ENCODE results near the gene STK4. TPM values are rescaled to one million over a fixed set of nuclear protein-coding genes. Genes with fewer than 3 reads are reported as not detected.
A peak's percentile ranks its signal among the peaks of the same experiment; 100 is the strongest.

STK4 gene
- total and polyA plus RNA-seq, 2 of the 4 experiments (the other 2 are of a cell fraction): 10.2 to 22.2 TPM

GRCh38 chr20:45072066-45072465 is 105.8 kb downstream of the STK4 start:
- Histone ChIP-seq H3K4me2 (ENCODE audit: low read depth, low read length) (no peak overlapping the region), H3K9me3 (ENCODE audit: control insufficient read depth, insufficient read depth, low read length) (no peaks in the 10 kb centered on the region), H3K56ac (ENCODE audit: extremely low read depth, insufficient read depth, low read length) (no peak overlapping the region), H3K4ac (ENCODE audit: low read depth, low read length) (no peak overlapping the region), H2BK5ac (ENCODE audit: low read depth, low read length, poor library complexity, severe bottlenecking) (no peak overlapping the region), H3K14ac (replicated peaks; ENCODE audit: low read depth, low read length) (no peak overlapping the region), H4K20me1 (ENCODE audit: insufficient read depth, low read length) (no peaks in the 10 kb centered on the region), H3K23ac (ENCODE audit: low read depth, low read length) (no peak overlapping the region), H3K18ac (ENCODE audit: low read depth, low read length) (peak overlapping the region; percentile 20; the same call in 1 of the 2 replicates), H2BK120ac (ENCODE audit: low read depth, low read length) (no peak overlapping the region), H3K9ac (ENCODE audit: low read depth, low read length) (no peak overlapping the region), H3K79me1 (ENCODE audit: low read depth in 1 of 2, low read length in 2 of 2) (peaks cover 12% of the 10 kb centered on the region in 2 experiments; a peak in 3 of 4 replicates), H2BK20ac (ENCODE audit: low read depth, low read length) (no peak overlapping the region), H3K4me3 (ENCODE audit: insufficient read depth, low read depth, low read length) (no peak overlapping the region), H2BK15ac (ENCODE audit: low read depth, low read length) (no peak overlapping the region), H3K27ac (ENCODE audit: insufficient read depth, low read length) (no peak overlapping the region), H4K91ac (ENCODE audit: insufficient read depth, low read depth, low read length) (no peak overlapping the region; the same call in 1 of the 2 replicates), H3K27me3 (ENCODE audit: control insufficient read depth, insufficient read depth, low read length) (no peaks in the 10 kb centered on the region), H3K4me1 (ENCODE audit: control insufficient read depth, insufficient read depth, low read length) (peaks cover 14% of the 10 kb centered on the region; the same call in 1 of the 2 replicates), H2AFZ (replicated peaks; ENCODE audit: low read length, poor library complexity) (no peak overlapping the region), H2AK5ac (ENCODE audit: low read depth, low read length) (no peak overlapping the region), H3K9me1 (ENCODE audit: insufficient read depth, low read length) (peaks cover 9% of the 10 kb centered on the region), H3K36me3 (ENCODE audit: control insufficient read depth, insufficient read depth, low read length) (peaks cover 13% of the 10 kb centered on the region), H2AK9ac (replicated peaks; ENCODE audit: low read depth, low read length, poor library complexity) (no peak overlapping the region), H4K8ac (ENCODE audit: low read depth in 2 of 2, low read length in 2 of 2) (no peak overlapping the region), H4K5ac (ENCODE audit: low read depth, low read length) (no peak overlapping the region; the same call in 1 of the 2 replicates)
- CTCF ChIA-PET: interaction anchor here (0.6 to 1.3 kb wide), 2 partner anchors 23 to 88 kb away, joined by 3 to 4 read pairs; no protein-coding TSS in a partner anchor
- dilution Hi-C loops (cut with HindIII; ENCODE audit: low sequenced_read_pairs, unreplicated experiment) (no loop called here), intact Hi-C loops (cut with micrococcal nuclease) (no loop called here), in situ Hi-C loops (cut with MboI; ENCODE audit: low sequenced_read_pairs) (no loop called here)
- DNase-seq: no peak
- POLR2A ChIA-PET (ENCODE audit: unreplicated experiment): no interaction called here
- BruUV-seq (replicated peaks): no TSS peak
- TF ChIP-seq MXI1 (IDR thresholded peaks at IDR 0.05; ENCODE audit: borderline replicate concordance, low read depth, low read length) (no peak), CTCF (conservative IDR thresholded peaks at IDR 0.05; ENCODE audit: low read depth, low read length) (no peak), RAD21 (IDR thresholded peaks at IDR 0.05; ENCODE audit: low read length) (no peak), CEBPB (IDR thresholded peaks at IDR 0.05; ENCODE audit: low read depth, low read length) (no peak)
- WGBS, 2 experiments (ENCODE audit: extremely low coverage in 2 of 2, insufficient read length in 1 of 2): no CpG with 5 or more reads among the region's 1 CpG
- ATAC-seq (ENCODE audit: low read depth): no peak
